NCI-H1092 (cell line): Measurements from ENCODE around the gene ARF1.

Experiments
- DNase-seq: peaks from one replicate; lab custom pipeline; 2025; lab: John Stamatoyannopoulos, UW

Gene ARF1

GRCh38 chr1:228148196-228148861 lies 65.8 kb downstream of the ARF1 start:
- DNase-seq = no peak
